ENCODE results near the gene RUNX1.

RUNX1 gene

GRCh38 chr21:34934350-34934749, 114.8 kb downstream of the RUNX1 start:
- H3K27me3 ChIP-seq (ENCODE audit: insufficient read depth, low read depth, severe bottlenecking), result peaks cover 90% of the 10 kb centered on the region
- no peaks in the 10 kb centered on the region for H3K9me3 ChIP-seq (ENCODE audit: severe bottlenecking)
- H3K36me3 ChIP-seq, result no peaks in the 10 kb centered on the region
- no peak overlapping the region for H3K4me3 ChIP-seq (ENCODE audit: low read depth, low read length)
- no peak overlapping the region for H3K27ac ChIP-seq
- DNase-seq, result no peak
- TF ChIP-seq CTCF (IDR thresholded peaks at IDR 0.05; ENCODE audit: low read depth, low read length), result no peak

GRCh38 chr21:34933609-34934335, 115.3 kb downstream of the RUNX1 start:
- DNase-seq, result no peak
- Histone ChIP-seq H3K9me3 (ENCODE audit: severe bottlenecking) (no peaks in the 10 kb centered on the region), H3K27ac (no peak overlapping the region), H3K27me3 (ENCODE audit: insufficient read depth, low read depth, severe bottlenecking) (peaks cover 90% of the 10 kb centered on the region), H3K4me3 (ENCODE audit: low read depth, low read length) (no peak overlapping the region), H3K36me3 (no peaks in the 10 kb centered on the region)
- no peak for TF ChIP-seq CTCF (IDR thresholded peaks at IDR 0.05; ENCODE audit: low read depth, low read length)

GRCh38 chr21:34932233-34932632, 116.9 kb downstream of the RUNX1 start:
- TF ChIP-seq CTCF (IDR thresholded peaks at IDR 0.05; ENCODE audit: low read depth, low read length), result no peak

GRCh38 chr21:34930971-34931370, 118.1 kb downstream of the RUNX1 start:
- TF ChIP-seq CTCF (IDR thresholded peaks at IDR 0.05; ENCODE audit: low read depth, low read length), result no peak
- H3K4me3 ChIP-seq (ENCODE audit: low read depth, low read length), result no peak overlapping the region
- no peaks in the 10 kb centered on the region for H3K9me3 ChIP-seq (ENCODE audit: severe bottlenecking)
- DNase-seq, result no peak
- H3K27me3 ChIP-seq (ENCODE audit: insufficient read depth, low read depth, severe bottlenecking), result peaks cover 86% of the 10 kb centered on the region
- no peaks in the 10 kb centered on the region for H3K36me3 ChIP-seq
- no peak overlapping the region for H3K27ac ChIP-seq

More at GRCh38 chr21:34932233-34932632, 116.9 kb downstream of the RUNX1 start:
- H3K27ac ChIP-seq, result no peak overlapping the region
- H3K9me3 ChIP-seq (ENCODE audit: severe bottlenecking), result no peaks in the 10 kb centered on the region
- DNase-seq, result no peak
- no peaks in the 10 kb centered on the region for H3K36me3 ChIP-seq
- peaks cover 91% of the 10 kb centered on the region for H3K27me3 ChIP-seq (ENCODE audit: insufficient read depth, low read depth, severe bottlenecking)
- H3K4me3 ChIP-seq (ENCODE audit: low read depth, low read length), result no peak overlapping the region

GRCh38 chr21:34928637-34929036, 120.5 kb downstream of the RUNX1 start:
- TF ChIP-seq CTCF (IDR thresholded peaks at IDR 0.05; ENCODE audit: low read depth, low read length), result no peak
- no peak overlapping the region for H3K27ac ChIP-seq
- peaks cover 83% of the 10 kb centered on the region for H3K27me3 ChIP-seq (ENCODE audit: insufficient read depth, low read depth, severe bottlenecking)
- no peaks in the 10 kb centered on the region for H3K9me3 ChIP-seq (ENCODE audit: severe bottlenecking)
- no peak for DNase-seq
- H3K4me3 ChIP-seq (ENCODE audit: low read depth, low read length), result no peak overlapping the region
- H3K36me3 ChIP-seq, result no peaks in the 10 kb centered on the region

GRCh38 chr21:34927992-34928391, 121.1 kb downstream of the RUNX1 start:
- Histone ChIP-seq H3K27ac (no peak overlapping the region), H3K36me3 (no peaks in the 10 kb centered on the region), H3K9me3 (ENCODE audit: severe bottlenecking) (no peaks in the 10 kb centered on the region), H3K27me3 (ENCODE audit: insufficient read depth, low read depth, severe bottlenecking) (peaks cover 83% of the 10 kb centered on the region), H3K4me3 (ENCODE audit: low read depth, low read length) (no peak overlapping the region)
- no peak for DNase-seq
- TF ChIP-seq CTCF (IDR thresholded peaks at IDR 0.05; ENCODE audit: low read depth, low read length), result no peak
